ENCODE data around the gene TMEM229B.
A peak's percentile ranks its signal among the peaks of the same experiment; 100 is the strongest.

The TMEM229B gene

DNA sequence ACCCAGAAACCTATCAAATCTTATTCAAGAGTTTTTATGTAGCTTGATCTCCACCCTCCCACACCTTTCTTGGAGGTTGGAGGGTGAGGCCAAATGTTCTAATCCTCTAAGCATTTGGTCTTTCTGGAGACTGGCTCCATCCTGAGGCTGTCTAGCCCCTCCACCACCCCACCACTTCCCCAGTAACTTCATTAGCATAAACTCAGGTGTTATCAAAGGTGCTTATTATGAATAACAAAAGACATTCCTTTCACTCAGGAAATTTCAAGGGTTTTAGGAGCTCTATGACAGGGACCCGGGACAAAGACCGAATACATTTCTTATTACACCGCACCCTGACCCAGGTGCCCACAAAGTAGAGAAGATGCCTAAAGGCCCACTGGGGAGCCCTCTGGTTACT lies 2.8 kb upstream of the TMEM229B start:
- Histone ChIP-seq H3K9me3 (ENCODE audit: control insufficient read depth in 1 of 2, low read length in 2 of 2) (peaks cover 15 to 17% of the 10 kb centered on the region in 2 donors), H3K27ac (ENCODE audit: low read depth, low read length) (no peak overlapping the region), H3K9ac (ENCODE audit: low read depth in 1 of 2, low read length in 2 of 2) (no peak overlapping the region), H3K4me3 (ENCODE audit: low read depth in 1 of 2, low read length in 2 of 2) (no peak overlapping the region), H3K36me3 (ENCODE audit: control insufficient read depth in 1 of 2, insufficient read depth in 2 of 2, low read length in 2 of 2) (peaks cover 0 to 7% of the 10 kb centered on the region in 2 donors), H3K27me3 (ENCODE audit: control insufficient read depth in 1 of 2, insufficient read depth in 2 of 2, low read length in 2 of 2) (no peaks in the 10 kb centered on the region), H3K4me1 (ENCODE audit: control insufficient read depth in 1 of 2, insufficient read depth in 2 of 2, low read length in 2 of 2) (peaks cover 20 to 23% of the 10 kb centered on the region in 2 donors)

DNA sequence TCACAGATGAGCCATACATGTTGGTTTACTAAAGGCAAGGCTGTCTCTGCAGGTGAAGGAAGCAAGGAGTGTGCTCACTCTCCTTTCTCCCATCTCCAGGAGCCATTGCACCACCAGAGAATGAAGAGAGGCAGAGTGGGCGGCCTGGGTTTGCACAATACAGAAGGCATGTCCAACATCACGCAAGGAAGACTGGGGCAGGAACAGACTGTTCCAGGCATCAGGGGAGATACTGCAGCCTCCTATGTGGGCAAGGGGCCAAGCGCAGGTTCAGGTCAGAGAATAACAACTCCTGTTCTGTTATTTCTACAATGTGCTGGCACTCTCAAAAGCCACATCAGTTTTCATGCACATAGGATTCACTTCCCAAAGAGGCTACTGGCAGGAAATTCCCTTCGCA lies 1.7 kb upstream of the TMEM229B start:
- Histone ChIP-seq H3K36me3 (ENCODE audit: control insufficient read depth in 1 of 2, insufficient read depth in 2 of 2, low read length in 2 of 2) (peaks cover 0 to 17% of the 10 kb centered on the region in 2 donors), H3K4me1 (ENCODE audit: control insufficient read depth in 1 of 2, insufficient read depth in 2 of 2, low read length in 2 of 2) (peaks cover 20 to 23% of the 10 kb centered on the region in 2 donors), H3K4me3 (ENCODE audit: low read depth in 1 of 2, low read length in 2 of 2) (no peak overlapping the region), H3K27ac (ENCODE audit: low read depth, low read length) (no peak overlapping the region), H3K27me3 (ENCODE audit: control insufficient read depth in 1 of 2, insufficient read depth in 2 of 2, low read length in 2 of 2) (no peaks in the 10 kb centered on the region), H3K9me3 (ENCODE audit: control insufficient read depth in 1 of 2, low read length in 2 of 2) (peaks cover 15 to 17% of the 10 kb centered on the region in 2 donors), H3K9ac (ENCODE audit: low read depth in 1 of 2, low read length in 2 of 2) (no peak overlapping the region)

DNA sequence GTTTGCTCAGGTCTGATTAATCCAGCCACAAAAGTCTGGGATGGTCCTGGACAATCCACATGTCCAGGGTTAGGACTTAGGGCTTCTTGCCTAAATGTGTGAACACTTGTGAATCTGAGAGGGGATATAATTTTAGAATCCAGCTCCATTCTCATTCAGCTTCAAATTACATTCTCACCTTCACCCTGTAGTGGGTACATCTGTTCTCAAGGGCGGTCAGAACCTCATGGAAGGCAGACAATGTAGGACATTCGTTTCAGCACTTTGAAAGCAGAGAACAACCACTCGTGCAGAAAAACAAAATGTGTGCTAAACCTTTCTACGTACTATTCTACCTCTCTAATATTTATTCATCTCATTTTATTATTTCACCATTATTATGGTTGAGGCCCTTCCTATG lies 1.2 kb downstream of the TMEM229B start:
- Histone ChIP-seq H3K9me3 (ENCODE audit: control insufficient read depth in 1 of 2, low read length in 2 of 2) (no peaks in the 10 kb centered on the region), H3K4me1 (ENCODE audit: control insufficient read depth in 1 of 2, insufficient read depth in 2 of 2, low read length in 2 of 2) (peaks cover 32 to 33% of the 10 kb centered on the region in 2 donors), H3K36me3 (ENCODE audit: control insufficient read depth in 1 of 2, insufficient read depth in 2 of 2, low read length in 2 of 2) (peaks cover 0 to 29% of the 10 kb centered on the region in 2 donors), H3K27me3 (ENCODE audit: control insufficient read depth in 1 of 2, insufficient read depth in 2 of 2, low read length in 2 of 2) (no peaks in the 10 kb centered on the region), H3K27ac (ENCODE audit: low read depth, low read length) (no peak overlapping the region), H3K9ac (ENCODE audit: low read depth in 1 of 2, low read length in 2 of 2) (peak overlapping the region in 1 of 2 donors; percentile 92), H3K4me3 (ENCODE audit: low read depth in 1 of 2, low read length in 2 of 2) (peak overlapping the region; percentile 78 to 80)

DNA sequence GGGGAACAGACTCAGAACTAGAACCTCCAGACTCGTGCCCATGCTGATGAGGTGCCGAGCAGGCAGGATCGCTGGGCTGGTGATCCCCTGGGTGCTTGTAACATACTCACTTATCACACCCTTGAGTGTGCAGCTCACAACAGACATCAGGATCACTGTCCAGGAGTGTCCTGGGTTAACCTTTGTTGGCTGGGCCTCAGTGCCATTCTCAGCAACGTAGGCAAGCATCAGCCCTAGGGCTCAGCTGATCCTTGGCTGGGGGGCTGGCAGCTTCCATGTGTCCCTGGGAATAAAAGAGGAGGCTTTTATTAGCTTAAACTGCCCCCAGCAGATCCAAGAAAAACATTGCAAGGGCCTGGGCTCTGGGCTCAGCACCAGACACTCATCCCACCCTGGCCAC lies 1.6 kb downstream of the TMEM229B start:
- no peak overlapping the region for H3K27ac ChIP-seq (ENCODE audit: low read depth, low read length)
- no peaks in the 10 kb centered on the region for H3K27me3 ChIP-seq (ENCODE audit: control insufficient read depth in 1 of 2, insufficient read depth in 2 of 2, low read length in 2 of 2)
- peaks cover 0 to 29% of the 10 kb centered on the region in 2 donors for H3K36me3 ChIP-seq (ENCODE audit: control insufficient read depth in 1 of 2, insufficient read depth in 2 of 2, low read length in 2 of 2)
- peaks cover 32 to 33% of the 10 kb centered on the region in 2 donors for H3K4me1 ChIP-seq (ENCODE audit: control insufficient read depth in 1 of 2, insufficient read depth in 2 of 2, low read length in 2 of 2)
- H3K9me3 ChIP-seq (ENCODE audit: control insufficient read depth in 1 of 2, low read length in 2 of 2) = no peaks in the 10 kb centered on the region
- H3K9ac ChIP-seq (ENCODE audit: low read depth in 1 of 2, low read length in 2 of 2) = no peak overlapping the region
- no peak overlapping the region for H3K4me3 ChIP-seq (ENCODE audit: low read depth in 1 of 2, low read length in 2 of 2)

DNA sequence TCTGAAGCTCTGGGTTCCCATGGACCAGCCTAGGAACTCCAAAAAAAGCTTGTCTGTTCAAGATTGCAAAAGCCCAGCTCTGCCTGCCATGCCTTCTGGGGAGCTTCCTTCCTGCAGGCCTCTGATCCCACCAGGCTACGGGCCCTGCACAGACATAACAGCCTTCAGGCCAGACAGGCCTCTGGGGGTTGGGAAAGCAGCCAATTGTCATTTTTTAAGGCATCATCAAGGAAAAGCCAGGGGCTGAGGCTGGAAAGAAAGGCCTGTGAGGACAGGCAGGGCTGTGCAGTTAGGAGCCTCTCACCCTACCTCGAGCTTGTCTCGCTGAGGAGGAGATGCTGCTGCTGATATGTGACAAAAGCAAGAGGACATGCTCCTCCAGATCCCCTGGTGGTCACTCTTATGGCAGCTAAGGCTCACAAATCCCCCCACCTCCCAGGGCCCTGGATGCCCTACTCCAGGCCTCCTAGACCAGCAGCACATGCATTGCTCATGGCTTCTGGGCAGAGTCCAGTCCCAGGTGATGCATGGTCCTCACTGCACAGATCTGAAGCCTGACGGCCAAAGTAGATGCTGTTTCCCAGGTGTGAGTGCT lies 2.9 kb downstream of the TMEM229B start:
- Histone ChIP-seq H3K27ac (ENCODE audit: low read depth, low read length) (no peak overlapping the region), H3K9me3 (ENCODE audit: control insufficient read depth in 1 of 2, low read length in 2 of 2) (no peaks in the 10 kb centered on the region), H3K36me3 (ENCODE audit: control insufficient read depth in 1 of 2, insufficient read depth in 2 of 2, low read length in 2 of 2) (peaks cover 0 to 34% of the 10 kb centered on the region in 2 donors), H3K27me3 (ENCODE audit: control insufficient read depth in 1 of 2, insufficient read depth in 2 of 2, low read length in 2 of 2) (no peaks in the 10 kb centered on the region), H3K9ac (ENCODE audit: low read depth in 1 of 2, low read length in 2 of 2) (no peak overlapping the region), H3K4me1 (ENCODE audit: control insufficient read depth in 1 of 2, insufficient read depth in 2 of 2, low read length in 2 of 2) (peaks cover 32 to 33% of the 10 kb centered on the region in 2 donors), H3K4me3 (ENCODE audit: low read depth in 1 of 2, low read length in 2 of 2) (no peak overlapping the region)

DNA sequence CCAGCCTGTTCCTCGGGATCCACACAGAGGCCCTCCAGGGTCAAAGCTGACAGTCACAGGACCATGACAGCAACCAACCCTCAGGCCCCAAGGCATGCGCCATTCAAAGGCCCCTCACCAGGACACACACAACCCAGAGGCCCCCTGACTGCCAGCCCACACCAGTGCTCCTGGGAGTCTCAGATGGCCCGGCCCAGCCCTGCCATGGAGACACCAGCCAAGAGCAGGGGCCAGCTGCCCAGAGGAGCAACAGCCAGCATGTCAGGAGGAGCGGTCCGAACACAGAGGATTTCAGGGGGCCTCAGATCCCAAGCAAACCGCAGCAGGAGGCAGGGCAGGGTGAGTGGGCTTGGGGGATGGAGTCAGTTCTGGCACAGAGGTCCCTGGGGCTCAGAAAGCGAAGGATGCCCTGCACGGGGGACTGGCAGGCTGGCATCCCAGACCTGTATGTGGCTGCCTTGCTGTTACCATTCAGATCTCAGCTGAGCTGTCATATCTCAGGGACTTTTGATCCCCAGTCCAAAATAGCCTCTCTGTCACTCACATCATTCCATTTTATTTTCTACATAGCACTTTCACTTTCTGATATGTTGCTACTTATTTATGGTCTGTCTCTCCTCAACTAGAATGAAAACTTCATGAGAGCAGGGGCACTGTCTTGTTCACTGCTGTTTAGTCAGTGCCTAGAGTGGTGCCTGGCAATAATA lies 4.8 kb downstream of the TMEM229B start:
- Histone ChIP-seq H3K9me3 (ENCODE audit: control insufficient read depth in 1 of 2, low read length in 2 of 2) (no peaks in the 10 kb centered on the region), H3K27ac (ENCODE audit: low read depth, low read length) (no peak overlapping the region), H3K36me3 (ENCODE audit: control insufficient read depth in 1 of 2, insufficient read depth in 2 of 2, low read length in 2 of 2) (peaks cover 0 to 36% of the 10 kb centered on the region in 2 donors), H3K4me3 (ENCODE audit: low read depth in 1 of 2, low read length in 2 of 2) (no peak overlapping the region), H3K9ac (ENCODE audit: low read depth in 1 of 2, low read length in 2 of 2) (no peak overlapping the region), H3K27me3 (ENCODE audit: control insufficient read depth in 1 of 2, insufficient read depth in 2 of 2, low read length in 2 of 2) (no peaks in the 10 kb centered on the region), H3K4me1 (ENCODE audit: control insufficient read depth in 1 of 2, insufficient read depth in 2 of 2, low read length in 2 of 2) (peaks cover 28 to 35% of the 10 kb centered on the region in 2 donors)

DNA sequence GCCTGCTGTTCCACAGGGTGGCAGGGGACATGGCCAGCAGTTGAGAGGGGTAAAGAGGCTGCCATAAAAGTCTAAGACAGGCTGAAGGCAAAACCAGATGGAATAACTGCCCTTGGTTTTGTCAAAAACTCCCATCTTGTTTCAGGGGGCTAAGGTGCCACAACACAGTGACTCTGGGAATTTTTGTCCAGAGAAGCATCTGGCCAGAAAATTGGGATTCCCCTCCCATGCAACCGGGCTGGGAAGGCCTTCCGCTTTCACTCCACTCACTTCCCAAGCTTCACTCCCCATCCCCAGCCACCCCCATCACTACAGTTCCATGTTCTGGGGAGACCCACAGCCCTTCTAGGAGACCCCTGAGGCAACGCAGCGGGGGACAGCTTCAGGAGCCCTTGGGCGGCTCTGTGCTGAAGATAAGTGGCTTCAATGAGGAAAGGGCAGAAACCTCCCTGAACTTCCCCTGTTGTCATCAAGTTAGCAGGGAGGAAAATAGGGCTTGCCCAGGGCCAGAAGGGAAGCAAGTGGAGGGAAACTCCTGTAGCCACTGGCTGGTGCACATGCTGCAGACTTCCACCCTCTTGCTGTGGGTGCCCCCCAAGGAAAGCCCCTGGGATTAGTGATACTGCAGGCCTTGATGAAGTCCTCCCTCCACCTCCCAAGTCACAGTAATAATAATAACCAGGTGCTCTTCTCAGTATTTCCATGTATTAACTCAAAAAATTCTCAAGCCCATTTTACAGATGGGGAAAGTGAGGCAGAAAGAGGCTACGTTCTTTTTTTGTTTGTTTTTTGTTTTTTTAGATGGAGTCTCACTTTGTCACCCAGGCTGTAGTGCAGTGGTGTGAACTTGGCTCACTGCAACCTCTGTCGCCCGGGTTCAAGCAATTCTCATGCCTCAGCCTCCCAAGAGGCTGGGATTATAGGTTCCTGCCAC lies 6.0 kb downstream of the TMEM229B start:
- Histone ChIP-seq H3K4me3 (ENCODE audit: low read depth in 1 of 2, low read length in 2 of 2) (no peak overlapping the region), H3K9ac (ENCODE audit: low read depth in 1 of 2, low read length in 2 of 2) (no peak overlapping the region), H3K36me3 (ENCODE audit: control insufficient read depth in 1 of 2, insufficient read depth in 2 of 2, low read length in 2 of 2) (peaks cover 0 to 41% of the 10 kb centered on the region in 2 donors), H3K27me3 (ENCODE audit: control insufficient read depth in 1 of 2, insufficient read depth in 2 of 2, low read length in 2 of 2) (no peaks in the 10 kb centered on the region), H3K9me3 (ENCODE audit: control insufficient read depth in 1 of 2, low read length in 2 of 2) (no peaks in the 10 kb centered on the region), H3K4me1 (ENCODE audit: control insufficient read depth in 1 of 2, insufficient read depth in 2 of 2, low read length in 2 of 2) (peaks cover 27 to 36% of the 10 kb centered on the region in 2 donors), H3K27ac (ENCODE audit: low read depth, low read length) (no peak overlapping the region)

DNA sequence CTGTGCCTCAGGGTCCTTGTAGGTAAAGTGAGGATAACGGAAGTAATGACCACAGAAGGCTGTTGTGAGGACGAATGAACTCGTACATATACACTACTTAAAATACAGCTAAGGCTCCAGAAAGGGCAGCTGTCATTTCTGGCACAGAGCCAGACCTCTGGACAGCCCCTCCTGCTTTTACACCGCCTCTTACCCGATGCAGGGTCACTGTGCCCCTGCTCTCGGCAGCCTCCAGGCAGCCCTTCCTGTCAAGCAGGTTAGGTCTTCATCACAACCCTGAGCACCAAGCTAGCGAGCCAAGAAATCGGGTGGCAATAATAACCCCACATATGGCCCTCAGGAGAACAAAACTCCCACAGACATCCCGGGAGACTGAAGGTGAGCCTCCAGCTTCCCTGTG lies 8.5 kb downstream of the TMEM229B start:
- no peaks in the 10 kb centered on the region for H3K27me3 ChIP-seq (ENCODE audit: control insufficient read depth in 1 of 2, insufficient read depth in 2 of 2, low read length in 2 of 2)
- H3K36me3 ChIP-seq (ENCODE audit: control insufficient read depth in 1 of 2, insufficient read depth in 2 of 2, low read length in 2 of 2) = peaks cover 5 to 34% of the 10 kb centered on the region in 2 donors
- H3K4me1 ChIP-seq (ENCODE audit: control insufficient read depth in 1 of 2, insufficient read depth in 2 of 2, low read length in 2 of 2) = peaks cover 22 to 30% of the 10 kb centered on the region in 2 donors
- H3K27ac ChIP-seq (ENCODE audit: low read depth, low read length) = no peak overlapping the region
- no peaks in the 10 kb centered on the region for H3K9me3 ChIP-seq (ENCODE audit: control insufficient read depth in 1 of 2, low read length in 2 of 2)
- H3K4me3 ChIP-seq (ENCODE audit: low read depth in 1 of 2, low read length in 2 of 2) = no peak overlapping the region
- H3K9ac ChIP-seq (ENCODE audit: low read depth in 1 of 2, low read length in 2 of 2) = no peak overlapping the region

DNA sequence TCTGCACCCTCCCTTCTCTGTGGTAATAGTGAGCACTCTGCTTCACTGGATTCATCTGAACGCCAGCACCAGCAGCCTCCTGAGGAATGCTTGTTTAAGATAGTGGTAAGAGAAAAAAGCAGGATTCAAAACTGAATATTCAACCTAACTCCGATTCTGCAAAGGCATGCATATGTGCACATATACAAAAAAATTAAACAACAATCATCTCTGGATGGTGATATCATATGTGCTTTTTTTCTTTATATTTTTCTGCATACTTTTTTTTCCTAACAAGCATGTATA lies 9.8 kb downstream of the TMEM229B start:
- Histone ChIP-seq H3K36me3 (ENCODE audit: control insufficient read depth in 1 of 2, insufficient read depth in 2 of 2, low read length in 2 of 2) (peaks cover 5 to 29% of the 10 kb centered on the region in 2 donors), H3K27ac (ENCODE audit: low read depth, low read length) (no peak overlapping the region), H3K27me3 (ENCODE audit: control insufficient read depth in 1 of 2, insufficient read depth in 2 of 2, low read length in 2 of 2) (no peaks in the 10 kb centered on the region), H3K4me3 (ENCODE audit: low read depth in 1 of 2, low read length in 2 of 2) (no peak overlapping the region), H3K9ac (ENCODE audit: low read depth in 1 of 2, low read length in 2 of 2) (no peak overlapping the region), H3K4me1 (ENCODE audit: control insufficient read depth in 1 of 2, insufficient read depth in 2 of 2, low read length in 2 of 2) (peaks cover 17 to 26% of the 10 kb centered on the region in 2 donors), H3K9me3 (ENCODE audit: control insufficient read depth in 1 of 2, low read length in 2 of 2) (no peaks in the 10 kb centered on the region)

Data from duodenal mucosa (tissue), 2 donors.